IPS-20b (cell line): Measurements from ENCODE around the gene ASPDH.
A peak's percentile ranks its signal among the peaks of the same experiment; 100 is the strongest.

Experiments
- H3K27ac ChIP-seq: one replicate; pipeline ENCODE4 v1.5.1; 2013; ENCODE audit warnings: low read length
- H3K27me3 ChIP-seq: 2 replicates; pipeline ENCODE4 v1.6.1; 2013; ENCODE audit warnings: mild to moderate bottlenecking, low read length, inconsistent platforms; ENCODE audit not compliant: insufficient read depth
- H3K36me3 ChIP-seq: 2 replicates; pipeline ENCODE4 v1.6.1; 2013; ENCODE audit warnings: low read depth, mild to moderate bottlenecking, inconsistent platforms, low read length, moderate library complexity; ENCODE audit not compliant: insufficient read depth
- H3K4me1 ChIP-seq: 2 replicates; pipeline ENCODE4 v1.6.1; 2013; ENCODE audit warnings: mild to moderate bottlenecking, control low read depth, inconsistent platforms, low read length, moderate library complexity; ENCODE audit not compliant: insufficient read depth
- H3K4me3 ChIP-seq: 2 replicates; pipeline ENCODE4 v1.5.1; 2013; ENCODE audit warnings: mild to moderate bottlenecking, low read length, inconsistent platforms
- H3K9ac ChIP-seq: 2 replicates; pipeline ENCODE4 v1.6.1; 2013; ENCODE audit warnings: low read depth, mild to moderate bottlenecking, inconsistent platforms, low read length, moderate library complexity
- H3K9me3 ChIP-seq: 2 replicates; pipeline ENCODE4 v1.6.1; 2013; ENCODE audit warnings: mild to moderate bottlenecking, low read depth, low read length, inconsistent platforms; ENCODE audit not compliant: insufficient read depth

Gene ASPDH

GRCh38 chr19:50513746-50514345 is at the start of gene ASPDH:
ASPDH (minus strand) TSS chr19:50513913; CDS start chr19:50513823, 90 bp downstream.
- Histone ChIP-seq H3K27me3 (no peaks in the 10 kb centered on the region), H3K9me3 (peaks cover 8% of the 10 kb centered on the region), H3K4me3 (no peak within 1 kb of the TSS), H3K36me3 (no peaks in the 10 kb centered on the region), H3K27ac (no peak within 1 kb of the TSS), H3K4me1 (no peaks in the 10 kb centered on the region), H3K9ac (no peak within 1 kb of the TSS)

GRCh38 chr19:50562996-50563395 is 49.3 kb upstream of the ASPDH start:
- no peaks in the 10 kb centered on the region for H3K4me1 ChIP-seq
- H3K36me3 ChIP-seq: no peaks in the 10 kb centered on the region
- no peak overlapping the region for H3K4me3 ChIP-seq
- H3K27me3 ChIP-seq: peaks cover 42% of the 10 kb centered on the region
- no peak overlapping the region for H3K9ac ChIP-seq
- no peak overlapping the region for H3K27ac ChIP-seq
- peaks cover 31% of the 10 kb centered on the region for H3K9me3 ChIP-seq

GRCh38 chr19:50562329-50562728 is 48.6 kb upstream of the ASPDH start:
- Histone ChIP-seq H3K9me3 (peaks cover 31% of the 10 kb centered on the region), H3K27me3 (peaks cover 42% of the 10 kb centered on the region), H3K4me1 (no peaks in the 10 kb centered on the region), H3K9ac (no peak overlapping the region), H3K36me3 (no peaks in the 10 kb centered on the region), H3K4me3 (no peak overlapping the region), H3K27ac (no peak overlapping the region)

- Histone ChIP-seq H3K9me3 (peaks cover 33% of the 10 kb centered on the region), H3K4me1 (no peaks in the 10 kb centered on the region), H3K36me3 (no peaks in the 10 kb centered on the region), H3K4me3 (no peak overlapping the region), H3K9ac (no peak overlapping the region), H3K27me3 (peaks cover 27% of the 10 kb centered on the region), H3K27ac (no peak overlapping the region)
Observed at GRCh38 chr19:50559636-50560035, 45.9 kb upstream of the ASPDH start.

- H3K27ac ChIP-seq: no peak overlapping the region
- peaks cover 32% of the 10 kb centered on the region for H3K9me3 ChIP-seq
- no peaks in the 10 kb centered on the region for H3K4me1 ChIP-seq
- H3K9ac ChIP-seq: no peak overlapping the region
- no peaks in the 10 kb centered on the region for H3K36me3 ChIP-seq
- H3K27me3 ChIP-seq: peaks cover 22% of the 10 kb centered on the region
- no peak overlapping the region for H3K4me3 ChIP-seq
Observed at GRCh38 chr19:50558449-50558848, 44.7 kb upstream of the ASPDH start.

- Histone ChIP-seq H3K4me1 (no peaks in the 10 kb centered on the region), H3K9me3 (peaks cover 31% of the 10 kb centered on the region), H3K36me3 (no peaks in the 10 kb centered on the region), H3K4me3 (no peak overlapping the region), H3K9ac (no peak overlapping the region), H3K27ac (no peak overlapping the region), H3K27me3 (peaks cover 23% of the 10 kb centered on the region)
Observed at GRCh38 chr19:50558039-50558438, 44.3 kb upstream of the ASPDH start.

DNA sequence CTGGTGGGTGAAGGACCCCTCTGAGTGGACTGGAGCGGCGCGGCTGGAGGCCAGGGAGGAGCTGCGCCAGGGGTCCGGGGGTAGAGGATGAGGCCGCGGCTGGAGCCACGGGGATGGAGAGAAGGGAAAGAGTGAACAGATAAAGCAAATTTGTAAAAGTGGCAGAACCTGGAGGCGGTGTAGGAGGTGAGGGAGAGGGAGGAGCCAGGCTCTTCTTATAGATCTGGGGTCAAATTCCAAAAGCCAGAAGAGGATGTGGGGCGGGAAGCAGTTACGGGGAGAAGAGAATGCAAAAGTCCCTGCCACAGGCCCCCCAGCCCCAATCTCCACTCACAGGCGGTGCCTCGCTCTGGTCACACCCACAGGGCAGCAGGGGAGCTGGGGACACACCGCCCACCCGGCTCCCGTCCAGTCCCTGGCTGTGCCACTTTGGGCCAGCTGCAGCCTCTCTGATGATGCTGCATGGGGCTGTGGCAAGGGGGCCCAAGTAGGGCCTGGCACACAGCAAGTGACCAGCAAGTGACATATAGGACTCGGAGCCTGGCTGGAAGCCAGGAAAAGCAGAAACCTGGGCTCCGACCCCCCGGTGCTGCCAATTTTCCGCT is 43.4 kb upstream of the ASPDH start:
- no peaks in the 10 kb centered on the region for H3K36me3 ChIP-seq
- peak overlapping the region; percentile 69; the same call in 1 of the 2 replicates for H3K4me3 ChIP-seq
- peaks cover 32% of the 10 kb centered on the region for H3K27me3 ChIP-seq
- no peaks in the 10 kb centered on the region for H3K4me1 ChIP-seq
- H3K9me3 ChIP-seq: peaks cover 36% of the 10 kb centered on the region
- no peak overlapping the region for H3K9ac ChIP-seq
- no peak overlapping the region for H3K27ac ChIP-seq

DNA sequence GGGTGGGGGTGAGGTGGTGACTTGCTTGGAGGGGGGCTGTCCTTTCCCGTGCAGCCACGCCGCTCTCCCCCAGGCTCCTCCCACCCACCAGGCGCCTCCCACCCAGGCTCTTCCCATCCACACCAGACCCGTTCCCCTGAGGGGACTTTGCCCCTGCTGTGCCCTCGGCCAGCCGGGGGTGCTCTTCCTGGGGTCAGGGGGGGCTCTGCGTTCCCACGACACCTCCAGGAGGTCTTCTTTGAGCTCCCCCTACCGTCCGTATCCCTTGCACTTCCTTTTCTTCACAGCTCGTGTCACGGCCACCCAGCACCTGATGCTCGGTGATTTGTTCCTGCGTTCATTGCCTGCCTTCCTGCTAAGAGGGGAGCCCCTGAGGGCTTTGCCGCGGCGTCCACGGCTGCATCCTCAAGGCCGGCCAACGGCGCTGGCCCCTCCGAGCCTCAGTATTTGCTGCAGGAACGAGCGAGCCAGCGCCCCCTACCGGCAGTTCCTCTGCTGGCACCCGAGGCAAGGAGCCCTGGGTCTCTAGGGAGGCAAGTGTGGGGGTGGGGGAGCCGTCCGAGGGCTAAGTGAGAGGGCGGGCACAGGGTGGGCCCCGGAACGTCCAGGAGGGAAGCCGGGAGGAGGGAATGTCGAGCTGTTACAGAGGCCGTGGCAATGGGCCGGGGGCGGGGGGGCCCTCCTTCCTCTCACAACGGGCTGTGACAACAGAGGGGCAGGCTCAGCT is 42.7 kb upstream of the ASPDH start:
- H3K27me3 ChIP-seq: peaks cover 39% of the 10 kb centered on the region
- no peak overlapping the region; the same call in 1 of the 2 replicates for H3K9ac ChIP-seq
- H3K27ac ChIP-seq: no peak overlapping the region
- no peaks in the 10 kb centered on the region for H3K4me1 ChIP-seq
- H3K36me3 ChIP-seq: no peaks in the 10 kb centered on the region
- peaks cover 39% of the 10 kb centered on the region for H3K9me3 ChIP-seq
- peak overlapping the region; percentile 69 for H3K4me3 ChIP-seq

GRCh38 chr19:50555450-50556281 is 42.0 kb upstream of the ASPDH start:
- no peaks in the 10 kb centered on the region for H3K36me3 ChIP-seq
- no peaks in the 10 kb centered on the region for H3K4me1 ChIP-seq
- no peak overlapping the region for H3K9ac ChIP-seq
- peaks cover 35% of the 10 kb centered on the region for H3K9me3 ChIP-seq
- peaks cover 45% of the 10 kb centered on the region for H3K27me3 ChIP-seq
- H3K27ac ChIP-seq: no peak overlapping the region
- H3K4me3 ChIP-seq: peak overlapping the region; percentile 69; the same call in 1 of the 2 replicates

- H3K4me1 ChIP-seq: no peaks in the 10 kb centered on the region
- no peak overlapping the region for H3K9ac ChIP-seq
- H3K4me3 ChIP-seq: no peak overlapping the region
- peaks cover 51% of the 10 kb centered on the region for H3K27me3 ChIP-seq
- no peak overlapping the region for H3K27ac ChIP-seq
- H3K36me3 ChIP-seq: no peaks in the 10 kb centered on the region
- H3K9me3 ChIP-seq: peaks cover 35% of the 10 kb centered on the region
Observed at GRCh38 chr19:50555033-50555432, 41.3 kb upstream of the ASPDH start.

DNA sequence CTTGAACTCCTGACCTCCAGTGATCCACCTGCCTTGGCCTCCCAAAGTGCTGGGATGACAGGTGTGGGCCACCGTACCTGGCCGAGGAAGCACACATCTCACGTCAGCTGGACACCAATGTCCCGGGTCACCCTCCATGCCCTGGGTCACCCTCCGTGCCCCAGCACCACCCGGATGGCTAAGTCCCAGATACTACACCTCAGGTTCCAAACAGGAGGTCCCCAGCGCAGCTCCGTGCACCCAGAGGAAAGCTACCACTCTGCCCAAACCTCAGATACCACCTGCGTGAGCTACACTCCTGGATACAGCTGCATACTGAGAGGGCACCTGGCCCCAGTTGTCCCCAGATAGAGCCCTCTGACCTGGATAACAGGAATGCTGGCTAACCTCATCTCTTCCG is 40.5 kb upstream of the ASPDH start:
- H3K36me3 ChIP-seq: no peaks in the 10 kb centered on the region
- no peak overlapping the region for H3K27ac ChIP-seq
- H3K4me1 ChIP-seq: no peaks in the 10 kb centered on the region
- H3K9ac ChIP-seq: no peak overlapping the region
- no peak overlapping the region for H3K4me3 ChIP-seq
- H3K27me3 ChIP-seq: peaks cover 59% of the 10 kb centered on the region
- peaks cover 35% of the 10 kb centered on the region for H3K9me3 ChIP-seq
